GM10266 (cell line): ENCODE results near the gene TAF1C.

Experiments
- DNase-seq: peaks from one replicate; pipeline ENCODE4 v3.0.0; 2012; ENCODE audit errors: extremely low spot score
- TF ChIP-seq, protein P1 (sequence below): IDR thresholded peaks from 2 replicates; pipeline ENCODE4 v1.5.1; 2012; ENCODE audit warnings: mild to moderate bottlenecking, low read depth; ENCODE audit not compliant: control insufficient read depth, insufficient read depth; ENCODE audit errors: missing control alignments

The TAF1C gene

DNA sequence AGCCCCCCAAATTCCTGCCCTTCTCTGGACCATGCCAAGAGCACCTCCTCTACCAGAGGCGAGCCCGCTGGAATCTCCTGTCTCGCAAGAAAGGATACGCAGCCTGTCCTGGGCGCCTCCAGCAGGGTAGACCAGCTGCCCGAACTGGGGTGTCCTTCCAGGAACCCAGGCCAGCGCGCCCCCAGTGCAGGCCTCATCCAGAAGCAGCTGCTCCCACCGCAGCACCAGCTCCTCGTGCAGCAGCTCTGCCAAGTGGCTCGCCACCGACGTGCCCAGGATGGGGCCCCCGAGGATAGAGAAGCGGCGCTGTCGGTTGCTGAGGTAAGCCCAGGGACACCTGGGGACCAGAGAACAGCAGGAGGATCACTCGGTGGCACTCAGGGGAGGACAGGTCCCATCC lies 4.8 kb downstream of the TAF1C start:
- TF ChIP-seq, protein P1, sequence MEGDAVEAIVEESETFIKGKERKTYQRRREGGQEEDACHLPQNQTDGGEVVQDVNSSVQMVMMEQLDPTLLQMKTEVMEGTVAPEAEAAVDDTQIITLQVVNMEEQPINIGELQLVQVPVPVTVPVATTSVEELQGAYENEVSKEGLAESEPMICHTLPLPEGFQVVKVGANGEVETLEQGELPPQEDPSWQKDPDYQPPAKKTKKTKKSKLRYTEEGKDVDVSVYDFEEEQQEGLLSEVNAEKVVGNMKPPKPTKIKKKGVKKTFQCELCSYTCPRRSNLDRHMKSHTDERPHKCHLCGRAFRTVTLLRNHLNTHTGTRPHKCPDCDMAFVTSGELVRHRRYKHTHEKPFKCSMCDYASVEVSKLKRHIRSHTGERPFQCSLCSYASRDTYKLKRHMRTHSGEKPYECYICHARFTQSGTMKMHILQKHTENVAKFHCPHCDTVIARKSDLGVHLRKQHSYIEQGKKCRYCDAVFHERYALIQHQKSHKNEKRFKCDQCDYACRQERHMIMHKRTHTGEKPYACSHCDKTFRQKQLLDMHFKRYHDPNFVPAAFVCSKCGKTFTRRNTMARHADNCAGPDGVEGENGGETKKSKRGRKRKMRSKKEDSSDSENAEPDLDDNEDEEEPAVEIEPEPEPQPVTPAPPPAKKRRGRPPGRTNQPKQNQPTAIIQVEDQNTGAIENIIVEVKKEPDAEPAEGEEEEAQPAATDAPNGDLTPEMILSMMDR: no peak
- DNase-seq: no peak

DNA sequence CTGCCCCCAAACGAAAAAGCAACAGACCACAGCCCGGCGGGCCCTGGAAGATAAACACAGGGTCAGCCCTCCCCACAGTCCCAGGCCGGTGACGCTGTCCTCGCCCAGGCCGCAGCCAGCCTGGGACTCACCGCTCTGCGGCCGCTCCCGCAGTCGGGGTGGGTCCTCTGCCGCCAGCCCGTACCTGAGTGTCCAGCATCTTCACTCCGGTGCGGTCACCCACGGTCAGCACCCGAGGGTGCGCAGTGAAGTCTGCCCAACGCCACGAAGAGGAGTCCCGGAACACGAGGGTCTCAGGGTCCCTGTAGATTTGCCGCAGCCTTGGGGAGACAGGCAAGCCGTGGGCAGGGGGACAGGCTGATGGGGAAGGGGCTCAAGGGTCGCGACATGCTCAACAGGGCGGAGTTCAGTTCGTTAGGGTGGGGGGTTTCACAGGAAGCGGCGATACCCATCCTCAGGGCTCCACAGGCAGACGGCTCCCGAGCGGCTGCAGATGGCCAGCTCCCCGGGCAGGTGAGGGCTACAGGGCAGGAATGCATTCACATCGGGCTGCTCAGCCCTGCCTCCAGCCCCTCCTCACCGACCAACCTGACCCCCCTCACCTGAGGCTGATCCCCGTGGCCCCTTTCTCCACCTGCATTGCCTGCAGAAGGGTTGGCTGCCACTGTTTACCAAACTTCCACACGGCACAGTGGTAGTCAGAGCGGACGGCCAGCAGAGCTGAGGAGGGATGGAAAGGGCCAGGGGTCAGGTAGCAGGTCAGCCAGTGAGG lies 5.5 kb downstream of the TAF1C start:
- TF ChIP-seq, protein P1: no peak
- DNase-seq: no peak

DNA sequence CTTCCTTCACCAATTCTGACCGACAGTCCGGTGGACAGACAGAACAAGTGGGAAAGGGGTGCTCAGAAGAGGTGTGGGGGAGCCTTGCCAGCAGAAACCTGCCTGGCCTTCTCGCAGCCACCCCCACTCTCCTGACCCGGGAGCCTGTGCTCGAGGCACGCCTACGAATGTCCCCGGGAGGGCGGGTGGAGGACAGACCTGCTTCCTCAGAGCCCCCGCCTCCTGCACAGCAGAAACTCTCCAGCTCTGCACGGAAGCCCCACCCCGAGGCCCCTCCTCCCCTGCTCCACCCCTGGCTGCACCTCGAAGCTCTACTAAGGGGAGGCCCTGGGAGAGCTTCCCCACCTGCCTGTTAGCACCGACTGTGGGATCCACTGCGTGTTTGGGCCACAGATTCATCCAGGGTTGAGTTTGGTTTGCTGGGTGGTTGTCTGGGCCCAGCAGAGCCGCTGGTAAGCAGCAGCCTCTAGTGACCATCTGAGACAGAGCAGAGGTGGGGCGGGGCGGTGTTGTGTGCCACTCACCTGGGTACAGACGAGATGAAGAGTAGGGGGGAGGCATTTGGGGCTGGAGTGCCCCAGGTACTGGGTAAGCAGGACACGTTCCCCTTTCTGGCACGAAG lies 6.2 kb downstream of the TAF1C start:
- TF ChIP-seq, protein P1: no peak
- DNase-seq: no peak

DNA sequence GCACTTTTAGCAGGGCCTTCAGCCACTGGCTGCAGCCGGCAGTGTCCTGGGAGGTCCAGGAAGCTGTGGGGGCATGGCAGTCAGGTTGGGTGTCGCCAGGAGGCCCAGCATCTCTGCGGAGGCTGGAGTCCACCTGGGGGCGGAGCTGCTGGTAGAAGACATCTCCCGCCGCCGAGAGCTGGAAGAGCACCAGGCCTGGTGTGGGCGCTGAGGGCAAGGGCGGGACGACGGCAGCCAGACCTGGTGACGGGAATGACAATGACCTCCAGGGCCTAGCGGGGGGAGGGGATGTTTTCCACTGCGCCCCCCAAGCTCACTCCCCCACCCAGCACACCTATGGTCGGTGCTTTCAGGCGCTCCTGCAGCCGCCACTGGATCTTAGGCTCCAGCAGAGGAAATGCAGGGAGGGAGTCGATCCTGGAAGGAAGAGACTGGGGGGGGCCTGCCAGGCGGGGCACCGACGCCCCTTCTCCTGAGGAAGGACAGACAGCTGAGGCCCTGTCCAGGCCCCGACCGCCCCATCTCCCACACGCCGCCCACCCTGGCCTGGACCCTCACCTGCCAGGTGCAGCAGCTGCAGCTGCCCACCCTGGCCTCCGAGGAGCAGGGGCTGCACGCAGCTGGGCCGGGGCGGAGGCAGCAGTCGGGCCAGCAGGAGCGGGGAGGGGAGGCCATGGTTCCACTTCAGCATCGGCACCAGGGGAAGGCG lies 7.1 kb downstream of the TAF1C start:
- no peak for DNase-seq
- TF ChIP-seq, protein P1: no peak

DNA sequence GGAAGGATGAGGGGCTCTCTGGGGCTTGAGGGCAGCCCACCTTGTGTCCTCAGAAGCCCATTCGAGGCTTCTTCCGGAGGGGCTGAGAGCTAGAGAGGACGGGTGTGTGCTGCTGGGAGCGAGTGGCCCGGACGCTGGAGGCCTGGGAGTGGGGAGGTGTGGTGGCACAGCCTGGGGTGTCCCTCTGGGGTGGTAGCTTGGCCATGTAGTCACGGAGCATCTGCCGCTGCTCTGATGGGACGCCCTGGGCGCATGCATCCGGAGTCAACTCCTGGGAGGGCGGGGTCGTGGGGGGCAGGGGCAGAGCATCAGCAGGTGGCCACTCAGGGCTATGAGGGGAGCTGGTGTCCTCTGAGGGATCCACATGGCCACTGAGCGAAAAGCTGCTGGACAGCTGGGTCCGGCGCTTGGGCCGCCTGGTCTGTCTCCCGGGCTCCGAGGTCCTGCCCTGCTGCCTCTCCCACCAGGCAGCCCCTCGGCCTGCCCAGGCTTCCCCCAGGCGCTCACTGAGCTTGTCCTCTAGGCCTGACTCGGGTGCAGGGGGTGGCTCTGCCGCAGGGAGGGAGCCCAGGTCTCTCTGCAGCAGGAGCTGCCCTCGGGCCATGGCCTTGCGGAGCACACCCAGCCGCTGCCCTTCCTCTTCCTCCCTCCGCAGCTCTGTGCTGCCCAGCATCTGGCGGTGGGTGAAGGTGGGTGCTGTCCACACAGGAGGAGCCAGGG lies 7.8 kb downstream of the TAF1C start:
- DNase-seq: no peak
- TF ChIP-seq, protein P1: no peak

DNA sequence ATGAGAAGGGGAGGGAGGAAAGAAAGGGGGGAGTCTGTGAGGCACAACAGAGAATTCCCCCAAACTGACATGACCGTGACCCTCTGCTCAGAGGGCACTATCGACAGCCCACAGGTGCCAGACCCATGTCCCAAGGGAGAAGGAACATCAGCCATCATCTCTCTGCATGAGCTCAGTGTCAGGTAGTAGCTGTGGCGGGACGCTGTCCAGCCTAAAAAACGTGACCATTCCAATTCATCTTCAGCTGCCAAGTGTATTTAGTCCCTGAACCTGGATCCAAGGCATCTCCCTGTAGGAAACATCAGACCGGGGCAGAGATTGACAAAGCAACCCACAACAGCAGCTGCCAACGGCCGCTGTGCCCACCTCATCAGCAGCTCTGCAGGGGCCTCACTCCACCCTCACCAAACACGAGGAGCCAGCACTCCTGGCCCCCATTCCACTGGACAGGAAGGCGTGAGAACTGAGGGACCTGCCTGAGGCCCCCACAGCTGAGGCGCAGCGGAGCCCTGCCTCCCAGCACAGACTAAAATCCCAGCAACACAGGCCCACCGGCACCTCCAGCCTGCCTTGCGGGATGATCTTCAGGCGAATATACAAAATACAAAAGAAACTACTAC lies 8.6 kb downstream of the TAF1C start:
- no peak for DNase-seq
- TF ChIP-seq, protein P1: no peak
